ENCODE measurements around the gene STARD4. TPM values are rescaled to one million over a fixed set of nuclear protein-coding genes. Genes with fewer than 3 reads are reported as not detected.

Gene STARD4, protein sequence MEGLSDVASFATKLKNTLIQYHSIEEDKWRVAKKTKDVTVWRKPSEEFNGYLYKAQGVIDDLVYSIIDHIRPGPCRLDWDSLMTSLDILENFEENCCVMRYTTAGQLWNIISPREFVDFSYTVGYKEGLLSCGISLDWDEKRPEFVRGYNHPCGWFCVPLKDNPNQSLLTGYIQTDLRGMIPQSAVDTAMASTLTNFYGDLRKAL
- total RNA-seq (ENCODE audit: low replicate concordance): 101 and 157 TPM in 2 replicates

DNA sequence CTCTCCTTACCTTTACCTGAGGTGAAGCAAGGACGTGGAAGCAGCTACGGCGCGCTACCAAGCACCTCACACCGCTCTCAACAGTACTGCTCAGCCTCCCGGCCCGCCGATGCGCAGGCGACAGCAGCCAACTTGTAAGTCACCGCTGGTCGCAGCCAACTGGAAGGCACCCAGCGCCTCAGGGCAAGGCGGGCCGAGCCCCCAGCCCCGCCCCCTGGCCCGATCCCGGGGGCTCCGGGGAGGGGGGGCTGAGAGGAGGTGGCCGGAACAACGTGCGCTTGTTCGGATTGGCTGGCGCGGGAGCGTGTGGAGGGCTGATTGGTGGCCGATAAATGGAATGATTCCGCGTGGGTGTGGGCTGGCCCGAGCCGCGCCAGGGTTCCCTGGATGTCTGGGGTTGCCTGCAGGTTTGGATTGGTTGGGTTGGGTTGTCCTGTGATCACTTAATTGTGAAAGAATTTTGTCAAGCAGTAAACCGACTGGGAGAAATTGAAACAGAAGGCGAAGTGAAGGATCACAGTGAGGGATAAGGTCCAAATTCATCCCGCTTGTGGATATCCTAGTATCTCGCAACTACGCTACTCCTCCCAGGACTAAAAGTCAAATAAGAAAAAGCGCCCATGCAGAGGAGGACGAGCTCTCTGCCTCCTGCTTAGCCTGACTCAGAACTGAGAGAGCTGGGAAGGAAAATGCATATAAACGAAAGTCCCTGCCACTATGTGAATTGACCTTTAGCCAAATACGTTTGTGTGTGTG, at the start of gene STARD4:
Gene STARD4, minus strand, starts transcription at position 161 of the 756 bp plus-strand sequence. CDS start 5,102 bp downstream, outside the sequence.
- H3K27me3 Mint-ChIP-seq (ENCODE audit: insufficient read depth, low read depth): no peaks in the 10 kb centered on the region
- Histone ChIP-seq H3K36me3 (no peaks in the 10 kb centered on the region), H3K4me3 (peak within 1 kb of the TSS; percentile 93), H2AFZ (replicated peaks) (peak within 1 kb of the TSS; percentile 55), H4K20me1 (ENCODE audit: low read depth) (peaks cover 38% of the 10 kb centered on the region), H3K4me2 (peak within 1 kb of the TSS; percentile 93), H3K27ac (peak within 1 kb of the TSS; percentile 98), H3F3A (ENCODE audit: low read depth) (peaks cover 27% of the 10 kb centered on the region), H3K9me3 (ENCODE audit: low read depth) (no peaks in the 10 kb centered on the region), H3K4me1 (peaks cover 48% of the 10 kb centered on the region), H3K79me2 (ENCODE audit: low read depth) (peaks cover 52% of the 10 kb centered on the region), H3K27me3 (no peaks in the 10 kb centered on the region), H3K9ac (peak within 1 kb of the TSS; percentile 68)
- peak within 1 kb of the TSS; percentile 98 for H3K27ac Mint-ChIP-seq
- no peak for TF ChIP-seq EZH2phosphoT487 (IDR thresholded peaks at IDR 0.05)
- TF ChIP-seq, protein P1, sequence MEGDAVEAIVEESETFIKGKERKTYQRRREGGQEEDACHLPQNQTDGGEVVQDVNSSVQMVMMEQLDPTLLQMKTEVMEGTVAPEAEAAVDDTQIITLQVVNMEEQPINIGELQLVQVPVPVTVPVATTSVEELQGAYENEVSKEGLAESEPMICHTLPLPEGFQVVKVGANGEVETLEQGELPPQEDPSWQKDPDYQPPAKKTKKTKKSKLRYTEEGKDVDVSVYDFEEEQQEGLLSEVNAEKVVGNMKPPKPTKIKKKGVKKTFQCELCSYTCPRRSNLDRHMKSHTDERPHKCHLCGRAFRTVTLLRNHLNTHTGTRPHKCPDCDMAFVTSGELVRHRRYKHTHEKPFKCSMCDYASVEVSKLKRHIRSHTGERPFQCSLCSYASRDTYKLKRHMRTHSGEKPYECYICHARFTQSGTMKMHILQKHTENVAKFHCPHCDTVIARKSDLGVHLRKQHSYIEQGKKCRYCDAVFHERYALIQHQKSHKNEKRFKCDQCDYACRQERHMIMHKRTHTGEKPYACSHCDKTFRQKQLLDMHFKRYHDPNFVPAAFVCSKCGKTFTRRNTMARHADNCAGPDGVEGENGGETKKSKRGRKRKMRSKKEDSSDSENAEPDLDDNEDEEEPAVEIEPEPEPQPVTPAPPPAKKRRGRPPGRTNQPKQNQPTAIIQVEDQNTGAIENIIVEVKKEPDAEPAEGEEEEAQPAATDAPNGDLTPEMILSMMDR (IDR thresholded peaks at IDR 0.05): no peak
- TF ChIP-seq EZH2 (IDR thresholded peaks at IDR 0.05): no peak
- no peaks in the 10 kb centered on the region for H3K9me3 Mint-ChIP-seq
- peak; percentile 98 for DNase-seq (ENCODE audit: low spot score)
- peak within 1 kb of the TSS; percentile 91 for H3K4me3 Mint-ChIP-seq
- peaks cover 3% of the 10 kb centered on the region for H3K36me3 Mint-ChIP-seq
- H3K4me1 Mint-ChIP-seq: peaks cover 37% of the 10 kb centered on the region

DNA sequence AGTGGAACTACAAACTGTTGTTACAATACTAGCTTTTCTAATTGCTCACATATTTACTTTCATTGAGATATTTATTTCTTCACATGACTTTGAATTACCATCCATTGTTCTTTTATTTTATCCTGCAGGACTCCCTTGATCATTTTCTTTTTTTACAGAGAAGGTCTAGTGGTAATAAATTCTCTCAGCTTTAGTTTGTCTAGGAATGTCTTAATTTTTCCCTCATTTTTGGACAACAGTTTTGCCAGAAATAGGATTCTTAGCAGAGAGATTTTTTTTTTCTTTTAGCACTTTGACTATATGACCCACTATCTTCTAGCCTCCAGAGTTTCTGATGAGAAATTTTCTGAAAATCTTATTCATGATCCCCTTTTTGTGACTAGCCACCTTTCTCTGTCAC, 47.3 kb upstream of the STARD4 start:
- Mint-ChIP-seq H3K27ac (no peak overlapping the region), H3K4me1 (no peaks in the 10 kb centered on the region), H3K4me3 (no peak overlapping the region), H3K36me3 (no peaks in the 10 kb centered on the region), H3K9me3 (peaks cover 16% of the 10 kb centered on the region), H3K27me3 (ENCODE audit: insufficient read depth, low read depth) (peaks cover 3% of the 10 kb centered on the region)
- DNase-seq (ENCODE audit: low spot score): no peak
- H3K27me3 ChIP-seq: no peaks in the 10 kb centered on the region
- no peaks in the 10 kb centered on the region for H3K79me2 ChIP-seq (ENCODE audit: low read depth)
- H3K4me1 ChIP-seq: no peaks in the 10 kb centered on the region
- no peaks in the 10 kb centered on the region for H3K9me3 ChIP-seq (ENCODE audit: low read depth)
- no peaks in the 10 kb centered on the region for H3F3A ChIP-seq (ENCODE audit: low read depth)
- no peak overlapping the region for H2AFZ ChIP-seq (replicated peaks)
- no peak for TF ChIP-seq EZH2phosphoT487 (IDR thresholded peaks at IDR 0.05)
- TF ChIP-seq EZH2 (IDR thresholded peaks at IDR 0.05): no peak
- TF ChIP-seq, protein P1 (IDR thresholded peaks at IDR 0.05): no peak
- H3K27ac ChIP-seq: no peak overlapping the region
- H3K4me2 ChIP-seq: no peak overlapping the region
- no peak overlapping the region for H3K4me3 ChIP-seq
- H3K9ac ChIP-seq: no peak overlapping the region
- no peaks in the 10 kb centered on the region for H3K36me3 ChIP-seq
- H4K20me1 ChIP-seq (ENCODE audit: low read depth): no peaks in the 10 kb centered on the region

DNA sequence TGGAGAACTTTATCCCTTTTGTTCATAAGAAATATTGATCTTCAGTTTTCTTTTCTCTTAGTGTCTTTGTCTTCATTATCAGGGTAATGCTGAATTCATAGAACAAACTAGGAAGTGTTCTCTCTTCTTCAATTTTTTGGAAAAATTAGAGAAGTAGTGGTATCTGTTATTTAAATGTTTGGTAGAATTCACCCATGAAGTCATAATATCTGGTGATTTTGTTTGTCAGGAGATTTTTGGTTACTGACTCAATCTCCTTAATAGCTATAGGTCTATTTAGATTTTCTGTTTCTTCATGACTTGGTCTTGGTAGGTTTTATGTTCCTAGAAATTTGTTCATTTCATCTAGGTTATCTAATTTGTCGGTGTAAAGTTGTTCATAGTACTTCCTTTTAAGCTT, 45.4 kb upstream of the STARD4 start:
- Histone ChIP-seq H3F3A (ENCODE audit: low read depth) (peaks cover under 1% of the 10 kb centered on the region), H3K4me2 (no peak overlapping the region), H3K27ac (no peak overlapping the region), H3K9ac (no peak overlapping the region), H3K4me3 (no peak overlapping the region), H3K4me1 (peaks cover 13% of the 10 kb centered on the region), H3K36me3 (no peaks in the 10 kb centered on the region), H3K27me3 (no peaks in the 10 kb centered on the region), H3K79me2 (ENCODE audit: low read depth) (no peaks in the 10 kb centered on the region), H4K20me1 (ENCODE audit: low read depth) (no peaks in the 10 kb centered on the region), H3K9me3 (ENCODE audit: low read depth) (no peaks in the 10 kb centered on the region), H2AFZ (replicated peaks) (no peak overlapping the region)
- peaks cover 16% of the 10 kb centered on the region for H3K9me3 Mint-ChIP-seq
- peaks cover 5% of the 10 kb centered on the region for H3K4me1 Mint-ChIP-seq
- H3K36me3 Mint-ChIP-seq: no peaks in the 10 kb centered on the region
- TF ChIP-seq, protein P1 (IDR thresholded peaks at IDR 0.05): no peak
- no peak for TF ChIP-seq EZH2phosphoT487 (IDR thresholded peaks at IDR 0.05)
- TF ChIP-seq EZH2 (IDR thresholded peaks at IDR 0.05): no peak
- peaks cover 3% of the 10 kb centered on the region for H3K27me3 Mint-ChIP-seq (ENCODE audit: insufficient read depth, low read depth)
- no peak overlapping the region for H3K27ac Mint-ChIP-seq
- no peak for DNase-seq (ENCODE audit: low spot score)
- H3K4me3 Mint-ChIP-seq: no peak overlapping the region

Measured in neural progenitor cell (in vitro differentiated cells).